Measurements from ENCODE around the gene SSTR5. TPM values are rescaled to one million over a fixed set of nuclear protein-coding genes. Genes with fewer than 3 reads are reported as not detected.

The SSTR5 gene
- total RNA-seq, 1 donor from 2014 or later: 14.7 TPM

GRCh38 chr16:1124795-1125194 is 52.2 kb downstream of the SSTR5 start:
- ATAC-seq (no peak), DNase-seq (ENCODE audit: missing footprints) (no peak)
- intact Hi-C loops (cut with DNase I): no loop called here

GRCh38 chr16:1125471-1125870 is 52.9 kb downstream of the SSTR5 start:
- DNase-seq (ENCODE audit: missing footprints) (no peak), ATAC-seq (no peak)

DNA sequence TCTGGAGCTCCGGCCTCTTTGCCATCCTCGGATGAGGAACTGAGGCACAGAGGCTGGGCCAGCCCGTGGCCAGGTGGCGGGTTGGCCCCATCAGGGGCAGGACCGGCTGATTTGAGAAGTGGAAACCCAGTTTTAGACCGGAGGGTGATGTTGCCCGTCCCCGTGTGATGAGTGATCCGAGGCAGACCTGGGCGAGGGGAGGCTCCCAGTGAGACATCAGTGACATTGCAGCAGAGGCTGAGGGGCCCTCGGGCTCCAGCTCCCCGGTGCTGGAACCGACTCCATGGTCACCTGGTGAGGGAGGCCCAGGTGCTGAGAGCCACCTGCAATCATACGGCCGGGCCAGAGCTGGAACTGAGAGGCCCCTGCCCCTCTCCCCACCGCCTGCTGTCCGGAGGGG is 53.5 kb downstream of the SSTR5 start:
- intact Hi-C loops (cut with DNase I): no loop called here
- ATAC-seq (no peak), DNase-seq (ENCODE audit: missing footprints) (no peak)

More at GRCh38 chr16:1125471-1125870, 52.9 kb downstream of the SSTR5 start:
- intact Hi-C loops (cut with DNase I): no loop called here

GRCh38 chr16:1126586-1126985 is 54.0 kb downstream of the SSTR5 start:
- no peak for ATAC-seq
- no peak for DNase-seq (ENCODE audit: missing footprints)
- intact Hi-C loops (cut with DNase I): no loop called here

GRCh38 chr16:1127101-1127500 is 54.6 kb downstream of the SSTR5 start:
- DNase-seq (ENCODE audit: missing footprints) (no peak), ATAC-seq (no peak)
- intact Hi-C loops (cut with DNase I): no loop called here

- intact Hi-C loops (cut with DNase I): no loop called here
- ATAC-seq (no peak), DNase-seq (ENCODE audit: missing footprints) (no peak)
Observed at GRCh38 chr16:1127971-1128715, 55.6 kb downstream of the SSTR5 start.

DNA sequence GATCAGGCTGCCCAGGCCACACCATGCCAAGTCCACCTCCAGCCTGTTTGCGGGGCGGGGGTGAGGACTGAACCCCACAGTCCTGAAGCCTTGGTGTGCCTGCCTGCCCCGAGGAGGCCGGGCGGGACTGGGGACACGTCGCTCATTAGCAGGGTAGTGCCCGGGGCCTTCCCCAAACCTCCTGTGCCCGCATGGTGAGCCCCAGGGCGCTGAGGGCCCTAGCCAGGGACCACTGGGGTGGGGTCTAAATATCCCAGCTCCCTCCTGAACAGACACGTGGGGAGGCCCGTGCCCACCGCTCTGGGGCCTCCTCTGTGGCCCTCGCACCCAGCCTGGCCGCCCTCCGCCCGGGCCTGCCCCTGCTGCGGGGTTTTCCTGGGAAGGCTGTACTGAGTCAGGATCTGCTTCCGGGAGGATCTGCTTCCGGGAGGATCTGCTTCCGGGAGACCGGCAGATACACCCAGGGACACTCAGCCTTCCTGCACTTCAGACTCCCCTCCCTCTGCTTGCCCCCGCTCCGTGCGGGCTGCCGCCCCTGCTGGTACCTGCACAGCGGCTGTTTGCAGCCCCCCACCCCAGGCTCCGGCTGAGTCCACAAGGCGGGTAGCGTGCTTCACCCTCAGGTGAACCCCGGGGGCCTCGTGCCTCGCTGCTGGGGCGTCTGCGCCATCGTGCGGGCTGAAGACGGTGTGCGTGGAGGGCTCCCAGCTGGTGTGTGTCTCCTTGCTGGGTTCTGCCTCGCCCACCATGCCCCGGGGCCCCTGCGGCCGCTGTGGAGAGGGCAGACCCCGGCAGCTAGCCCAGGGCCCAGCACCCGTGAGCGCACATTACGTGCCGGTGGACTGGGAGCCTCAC is 56.8 kb downstream of the SSTR5 start:
- intact Hi-C loops (cut with DNase I): no loop called here
- no peak for ATAC-seq
- no peak for DNase-seq (ENCODE audit: missing footprints)

DNA sequence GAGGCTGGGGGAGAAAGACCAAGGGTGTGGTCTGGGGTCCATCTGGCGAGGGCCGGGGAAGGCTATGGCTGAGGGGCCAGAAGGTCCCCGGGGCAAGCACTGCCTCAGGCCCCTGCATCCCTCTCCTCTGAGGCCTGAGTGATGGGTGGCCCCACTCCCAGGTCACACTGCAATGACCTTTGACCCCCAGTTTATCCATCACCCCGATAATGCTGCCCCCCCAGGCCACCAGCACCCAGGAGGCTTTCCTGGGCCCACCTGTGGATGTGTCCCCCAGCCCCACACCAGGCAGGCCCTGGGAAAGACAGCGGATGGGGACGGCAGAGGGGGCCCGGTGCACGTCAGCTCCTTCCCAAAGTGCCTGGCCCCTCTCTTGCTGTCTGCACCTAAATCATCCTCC is 57.8 kb downstream of the SSTR5 start:
- intact Hi-C loops (cut with DNase I): no loop called here
- ATAC-seq: no peak
- no peak for DNase-seq (ENCODE audit: missing footprints)

Other genes with a start within 250 kb of the SSTR5 start
- 8.1 TPM for gene LMF1, start 101.8 kb upstream of the SSTR5 start, total RNA-seq
- 0.89 TPM for gene SOX8, start 91.0 kb upstream of the SSTR5 start, total RNA-seq
- 0.19 TPM for gene C1QTNF8, start 23.5 kb downstream of the SSTR5 start, total RNA-seq
- 6.0 TPM for gene CACNA1H, start 80.4 kb downstream of the SSTR5 start, total RNA-seq
- gene TPSG1, start 152.5 kb downstream of the SSTR5 start, total RNA-seq: 0.30 TPM
- gene TPSB2, start 157.4 kb downstream of the SSTR5 start, total RNA-seq: 10.0 TPM
- 9.4 TPM for gene TPSAB1, start 168.0 kb downstream of the SSTR5 start, total RNA-seq
- gene TPSD1, start 183.3 kb downstream of the SSTR5 start, total RNA-seq: 0.54 TPM
- gene UBE2I, start 236.9 kb downstream of the SSTR5 start, total RNA-seq: 89.4 TPM

All from Right ventricle myocardium inferior (tissue), 1 donor.